ENCODE results near the gene BMX. TPM values are rescaled to one million over a fixed set of nuclear protein-coding genes. Genes with fewer than 3 reads are reported as not detected.

Gene BMX
- 0.23 TPM for total RNA-seq

GRCh38 chrX:15500497-15500966 lies at the start of gene BMX:
TSS of gene BMX (plus strand) at chrX:15500807. CDS start at chrX:15508354, 7,547 bp downstream.

GRCh38 chrX:15493118-15493962 lies 7.3 kb upstream of the BMX start, which contains the start of gene PIR:
TSS of gene PIR (minus strand) at chrX:15493333. CDS start at chrX:15491257, 2,076 bp downstream.

DNA sequence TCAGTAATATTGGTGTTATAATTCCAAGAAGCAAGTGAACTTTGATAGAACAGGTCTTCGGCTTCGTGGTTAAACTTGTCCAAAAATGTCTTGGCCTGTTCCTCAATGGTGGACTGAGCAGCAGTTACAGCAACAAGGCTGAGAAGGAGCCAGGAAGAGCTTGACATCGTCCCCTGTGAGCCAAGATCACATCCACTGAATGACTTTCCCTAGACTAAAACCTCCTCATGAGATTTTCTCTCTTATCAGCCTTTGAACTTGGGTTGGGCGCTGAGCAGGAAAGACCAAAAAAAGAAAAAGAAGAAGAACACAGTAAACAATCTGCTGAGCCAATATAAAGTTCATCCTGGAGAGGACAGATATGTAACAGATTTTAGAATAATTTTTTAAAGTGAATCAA lies 100.1 kb downstream of the BMX start, which contains the start of gene ACE2:
Gene ACE2 (minus strand): TSS at position 216 of the 400 bp plus-strand sequence. CDS start 49 bp downstream, at position 167.

Other genes with a start within 250 kb of the BMX start
- gene ASB9, start 230.7 kb upstream of the BMX start, total RNA-seq: 1.2 TPM
- gene ASB11, start 185.2 kb upstream of the BMX start, total RNA-seq: not detected
- gene PIGA, start 165.3 kb upstream of the BMX start, total RNA-seq: 16.4 TPM
- gene VEGFD, start 116.4 kb upstream of the BMX start, total RNA-seq: 0.46 TPM
- 6.2 TPM for gene PIR, start 7.5 kb upstream of the BMX start, total RNA-seq
- gene ACE2, start 100.2 kb downstream of the BMX start, total RNA-seq: not detected
- gene CLTRN, start 164.0 kb downstream of the BMX start, total RNA-seq: 0.46 TPM
- 5.8 TPM for gene CA5B, start 237.5 kb downstream of the BMX start, total RNA-seq